NCI-H446 treated with DMSO at 0.1 percent for 48 hours (cell line): Measurements from ENCODE around the gene NKAIN2.

Source experiments
- DNase-seq: peaks from one replicate; lab custom pipeline; 2025; lab: John Stamatoyannopoulos, UW

The NKAIN2 gene

GRCh38 chr6:124829822-124830221 lies 1026.2 kb downstream of the NKAIN2 start:
- no peak for DNase-seq

- DNase-seq = no peak
Observed at GRCh38 chr6:124830506-124830905, 1026.8 kb downstream of the NKAIN2 start.

GRCh38 chr6:124854338-124854922 lies 1050.8 kb downstream of the NKAIN2 start:
- peak; percentile 7 for DNase-seq

GRCh38 chr6:124857746-124858145 lies 1054.1 kb downstream of the NKAIN2 start:
- no peak for DNase-seq

- DNase-seq = no peak
Observed at GRCh38 chr6:124858564-124858963, 1054.9 kb downstream of the NKAIN2 start.

- no peak for DNase-seq
Observed at GRCh38 chr6:124859366-124859765, 1055.7 kb downstream of the NKAIN2 start.

GRCh38 chr6:124866040-124866439 lies 1062.4 kb downstream of the NKAIN2 start:
- no peak for DNase-seq

- no peak for DNase-seq
Observed at GRCh38 chr6:124867121-124867520, 1063.5 kb downstream of the NKAIN2 start.

GRCh38 chr6:124868481-124868880 lies 1064.8 kb downstream of the NKAIN2 start:
- no peak for DNase-seq

- DNase-seq = no peak
Observed at GRCh38 chr6:124869416-124869815, 1065.8 kb downstream of the NKAIN2 start.

GRCh38 chr6:124870611-124871459 lies 1067.2 kb downstream of the NKAIN2 start:
- DNase-seq = no peak

GRCh38 chr6:124872361-124873065 lies 1068.8 kb downstream of the NKAIN2 start:
- no peak for DNase-seq

GRCh38 chr6:124873066-124873410 lies 1069.4 kb downstream of the NKAIN2 start:
- DNase-seq = no peak
